RPMI8226 (cell line): ENCODE results near the gene VIL1.

Source experiments
- DNase-seq: peaks from one replicate; pipeline ENCODE4 v3.0.0-alpha.2; 2015

Gene VIL1

GRCh38 chr2:218395456-218395825 lies 23.5 kb upstream of the VIL1 start:
- DNase-seq, result no peak

GRCh38 chr2:218395826-218396687 lies 22.9 kb upstream of the VIL1 start:
- DNase-seq, result peak; percentile 94

- DNase-seq, result peak; percentile 64
Measured at GRCh38 chr2:218396688-218397462, 22.0 kb upstream of the VIL1 start.

GRCh38 chr2:218397463-218397819 lies 21.5 kb upstream of the VIL1 start:
- peak; percentile 50 for DNase-seq

- peak; percentile 63 for DNase-seq
Measured at GRCh38 chr2:218397820-218398436, 21.0 kb upstream of the VIL1 start.

- DNase-seq, result peak; percentile 81
Measured at GRCh38 chr2:218398437-218399390, 20.2 kb upstream of the VIL1 start.

GRCh38 chr2:218399391-218400166 lies 19.3 kb upstream of the VIL1 start, which contains the start of gene CTDSP1:
Gene CTDSP1 (plus strand): TSS chr2:218399868. CDS start chr2:218400091, 223 bp downstream.
- peak; percentile 94 for DNase-seq

- peak; percentile 33 for DNase-seq
Measured at GRCh38 chr2:218400167-218400929, 18.6 kb upstream of the VIL1 start.

GRCh38 chr2:218400930-218401881 lies 17.7 kb upstream of the VIL1 start:
- no peak for DNase-seq

GRCh38 chr2:218401890-218402289 lies 17.0 kb upstream of the VIL1 start:
- no peak for DNase-seq

- no peak for DNase-seq
Measured at GRCh38 chr2:218402491-218402901, 16.4 kb upstream of the VIL1 start.

- DNase-seq, result no peak
Measured at GRCh38 chr2:218402911-218403411, 16.0 kb upstream of the VIL1 start.

GRCh38 chr2:218403810-218404209 lies 15.1 kb upstream of the VIL1 start:
- no peak for DNase-seq

- no peak for DNase-seq
Measured at GRCh38 chr2:218404351-218405085, 14.4 kb upstream of the VIL1 start.

- DNase-seq, result no peak
Measured at GRCh38 chr2:218405086-218405745, 13.7 kb upstream of the VIL1 start.

GRCh38 chr2:218405746-218406208 lies 13.1 kb upstream of the VIL1 start:
- DNase-seq, result no peak

- DNase-seq, result peak; percentile 94
Measured at GRCh38 chr2:218406209-218406948, 12.5 kb upstream of the VIL1 start.
